Activated T-cell treated with anti-CD3 and anti-CD28 coated beads, Interleukin-2, amount 50 U/mL, for 4 hours (primary cell): Measurements from ENCODE around the gene TFDP1. TPM values are rescaled to one million over a fixed set of nuclear protein-coding genes. Genes with fewer than 3 reads are reported as not detected.

ENCODE experiments used
- ATAC-seq, 2 donors: fragments of 200-7000 bp; cut with Tn5 transposase; one replicate each; pipeline ENCODE4 v1.10.0; 2021
- DNase-seq: peaks from one replicate; pipeline ENCODE4 v3.0.0-alpha.2; 2020
- H3K27me3 Mint-ChIP-seq: one replicate; pipeline ENCODE4 v1.8.0; 2021; ENCODE audit warnings: low read depth, mixed read lengths
- H3K36me3 Mint-ChIP-seq: one replicate; pipeline ENCODE4 v1.8.0; 2022; ENCODE audit warnings: mixed read lengths; ENCODE audit not compliant: insufficient read depth
- H3K4me1 Mint-ChIP-seq: one replicate; pipeline ENCODE4 v1.8.0; 2021; ENCODE audit warnings: low read depth, mixed read lengths
- H3K4me3 Mint-ChIP-seq: one replicate; pipeline ENCODE4 v1.8.0; 2021; ENCODE audit warnings: mild to moderate bottlenecking, moderate library complexity, mixed read lengths
- H3K9me3 Mint-ChIP-seq: one replicate; pipeline ENCODE4 v1.8.0; 2021; ENCODE audit warnings: mixed read lengths
- total RNA-seq, 3 donors: library from RNA; stranded (reverse); gene quantifications; one replicate each; pipeline ENCODE4 v1.2.1, GENCODE V29; 2021

Gene TFDP1, protein sequence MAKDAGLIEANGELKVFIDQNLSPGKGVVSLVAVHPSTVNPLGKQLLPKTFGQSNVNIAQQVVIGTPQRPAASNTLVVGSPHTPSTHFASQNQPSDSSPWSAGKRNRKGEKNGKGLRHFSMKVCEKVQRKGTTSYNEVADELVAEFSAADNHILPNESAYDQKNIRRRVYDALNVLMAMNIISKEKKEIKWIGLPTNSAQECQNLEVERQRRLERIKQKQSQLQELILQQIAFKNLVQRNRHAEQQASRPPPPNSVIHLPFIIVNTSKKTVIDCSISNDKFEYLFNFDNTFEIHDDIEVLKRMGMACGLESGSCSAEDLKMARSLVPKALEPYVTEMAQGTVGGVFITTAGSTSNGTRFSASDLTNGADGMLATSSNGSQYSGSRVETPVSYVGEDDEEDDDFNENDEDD
- 100 to 1,000 TPM; 147 to 200 (median 172) TPM for total RNA-seq

DNA sequence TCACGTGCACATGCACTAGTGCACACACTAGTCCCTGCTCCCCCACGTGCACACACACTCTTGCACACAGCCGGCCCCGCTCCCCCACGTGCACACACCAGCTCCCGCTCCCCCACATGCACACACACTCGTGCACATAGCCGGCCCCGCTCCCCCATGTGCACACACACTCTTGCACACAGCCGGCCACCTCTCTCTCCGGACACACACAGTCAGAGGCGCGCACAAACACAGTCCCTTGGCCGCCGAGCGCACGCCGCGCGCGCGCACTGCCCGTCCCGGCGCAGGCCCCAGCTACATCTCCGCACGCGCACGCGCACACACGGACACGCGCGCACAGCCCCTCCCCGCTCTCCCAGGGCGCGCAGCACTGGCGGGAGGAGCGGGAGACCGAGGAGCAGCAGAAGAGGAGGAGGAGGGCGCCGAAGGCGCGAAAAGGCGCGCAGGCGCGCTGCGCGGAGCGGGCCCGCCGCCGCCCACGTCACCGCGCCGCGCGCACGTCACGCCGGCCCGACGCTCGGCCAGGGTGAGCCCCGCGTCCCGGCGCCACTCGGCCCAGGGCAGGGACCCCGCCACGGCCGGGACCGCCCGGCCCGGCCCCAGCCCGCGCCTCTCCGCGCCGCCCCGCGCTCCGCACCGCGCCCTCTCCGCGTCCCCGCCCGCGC lies at the start of gene TFDP1:
TSS of gene TFDP1 (plus strand) at position 549 of the 665 bp plus-strand sequence. CDS start 1,085 bp downstream, outside the sequence.
- Mint-ChIP-seq H3K9me3 (no peaks in the 10 kb centered on the region), H3K4me3 (peak within 1 kb of the TSS; percentile 87), H3K36me3 (peaks cover 16% of the 10 kb centered on the region), H3K4me1 (peaks cover 33% of the 10 kb centered on the region), H3K27me3 (no peaks in the 10 kb centered on the region)
- ATAC-seq: peak; percentile 86 to 90
- peak; percentile 38 for DNase-seq

DNA sequence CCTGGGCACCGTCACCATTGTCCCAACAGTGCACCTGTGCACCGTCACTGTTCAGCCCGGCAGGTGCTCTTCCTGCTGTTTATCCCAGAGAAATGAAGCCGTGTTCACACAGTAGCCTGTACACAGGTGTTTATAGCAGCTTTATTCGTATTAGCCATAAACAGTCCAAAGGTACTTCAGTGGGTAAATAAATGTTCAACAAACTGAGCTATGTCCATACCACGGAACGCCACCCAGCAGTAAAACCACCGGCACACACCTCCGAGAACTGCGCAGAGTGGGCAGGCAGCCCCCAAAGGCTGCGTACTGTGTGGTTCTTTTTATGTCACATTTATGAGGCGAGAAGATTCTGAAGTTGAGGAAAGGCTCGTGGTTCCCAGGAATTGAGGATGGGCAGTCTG lies 49.2 kb upstream of the TFDP1 start:
- ATAC-seq (no peak), DNase-seq (no peak)
- Mint-ChIP-seq H3K27me3 (no peaks in the 10 kb centered on the region), H3K4me1 (no peaks in the 10 kb centered on the region), H3K4me3 (no peak overlapping the region), H3K9me3 (no peaks in the 10 kb centered on the region), H3K36me3 (peaks cover 18% of the 10 kb centered on the region)

DNA sequence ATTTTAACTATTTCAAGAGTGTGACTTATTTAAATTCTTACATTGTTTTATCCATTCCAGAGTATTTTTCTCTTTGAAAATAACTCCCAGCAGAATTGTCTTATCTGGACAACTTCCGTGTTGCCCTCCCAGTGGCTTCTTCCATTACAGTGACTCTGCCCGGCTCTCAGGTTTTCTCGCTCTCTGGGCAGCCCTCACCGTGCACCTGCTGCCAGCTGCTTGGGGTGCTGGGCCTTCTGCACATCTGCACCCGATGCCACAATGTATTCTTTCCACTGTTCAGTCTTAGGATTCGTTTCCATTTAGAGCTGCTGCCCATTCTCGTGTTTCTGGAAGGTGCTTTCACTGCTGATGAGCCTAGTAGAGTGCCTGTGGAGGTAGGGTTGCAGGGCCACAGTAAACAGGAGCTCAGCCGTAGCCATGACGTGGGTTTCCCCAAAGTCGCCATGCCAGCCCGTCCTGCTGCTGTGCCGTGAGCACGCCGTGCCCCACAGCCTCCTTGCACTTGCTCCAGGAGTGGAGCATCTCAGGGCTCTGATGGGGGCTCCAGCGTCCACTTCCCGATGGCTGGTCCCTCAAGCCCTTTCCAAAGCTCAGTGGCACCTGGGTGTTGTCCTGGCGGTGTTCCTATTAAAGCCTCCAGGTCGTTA lies 48.0 kb upstream of the TFDP1 start:
- DNase-seq (no peak), ATAC-seq (no peak)
- Mint-ChIP-seq H3K4me3 (no peak overlapping the region), H3K36me3 (peaks cover 23% of the 10 kb centered on the region), H3K9me3 (peaks cover 4% of the 10 kb centered on the region), H3K4me1 (no peaks in the 10 kb centered on the region), H3K27me3 (no peaks in the 10 kb centered on the region)

DNA sequence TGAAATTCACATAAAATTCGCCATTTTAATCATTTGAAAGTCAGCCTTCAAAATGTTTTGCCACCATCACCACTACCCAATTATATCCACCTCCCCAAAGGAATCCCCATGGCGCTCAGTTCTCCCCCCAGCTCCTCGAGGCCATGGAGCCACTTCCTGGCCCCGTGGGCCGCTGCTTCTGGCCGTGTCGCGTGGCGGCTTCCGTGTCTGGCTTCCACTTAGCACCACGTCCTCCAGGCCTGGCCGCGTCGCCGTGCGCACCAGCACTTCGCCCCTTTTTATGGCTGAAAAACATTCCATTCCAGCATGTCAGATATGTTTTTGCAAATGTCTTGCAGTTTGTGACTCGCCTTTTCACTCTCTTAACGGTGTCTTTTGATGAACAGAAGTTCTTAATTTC lies 47.3 kb upstream of the TFDP1 start:
- Mint-ChIP-seq H3K4me3 (no peak overlapping the region), H3K9me3 (peaks cover 4% of the 10 kb centered on the region), H3K27me3 (no peaks in the 10 kb centered on the region), H3K4me1 (no peaks in the 10 kb centered on the region), H3K36me3 (peaks cover 21% of the 10 kb centered on the region)
- ATAC-seq (no peak), DNase-seq (no peak)

DNA sequence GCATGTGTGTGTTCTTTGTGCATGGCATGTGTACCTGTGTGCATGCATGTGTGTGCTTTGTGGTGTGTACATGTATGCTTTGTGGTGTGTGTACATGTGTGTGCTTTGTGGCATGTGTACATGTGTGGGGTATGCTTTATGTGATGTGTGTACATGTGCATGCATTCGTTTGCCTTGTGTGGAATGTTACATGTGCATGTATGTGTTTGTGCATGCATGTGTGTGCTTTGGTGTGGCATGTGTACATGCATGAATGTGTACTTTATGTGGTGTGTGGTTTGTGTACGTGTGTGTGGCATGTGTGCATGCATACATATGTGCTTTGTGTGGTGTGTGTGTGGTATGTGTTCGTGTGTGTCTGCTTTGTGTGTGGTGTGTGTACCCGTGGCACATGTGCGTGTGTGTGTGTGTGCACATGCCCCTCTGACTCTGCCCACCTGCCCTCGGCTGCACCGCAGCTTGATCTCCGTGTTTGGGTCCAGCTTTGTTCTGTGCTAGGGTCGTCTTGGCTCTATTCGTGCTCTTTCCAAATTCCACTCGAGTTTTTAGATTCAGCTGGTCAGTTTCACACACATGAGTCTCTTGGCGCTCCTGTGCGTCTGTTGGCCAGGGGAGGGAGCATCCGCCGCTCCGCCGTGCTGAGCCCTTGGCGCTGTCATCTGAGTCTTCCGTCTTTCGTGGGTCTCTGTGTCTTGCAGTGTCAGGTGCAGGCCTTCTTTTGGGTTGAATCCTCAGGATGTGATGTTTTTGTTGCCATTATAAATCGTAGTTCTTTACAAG lies 46.5 kb upstream of the TFDP1 start:
- peaks cover 21% of the 10 kb centered on the region for H3K36me3 Mint-ChIP-seq
- H3K27me3 Mint-ChIP-seq: no peaks in the 10 kb centered on the region
- ATAC-seq (no peak), DNase-seq (no peak)
- no peak overlapping the region for H3K4me3 Mint-ChIP-seq
- peaks cover 4% of the 10 kb centered on the region for H3K9me3 Mint-ChIP-seq
- no peaks in the 10 kb centered on the region for H3K4me1 Mint-ChIP-seq

DNA sequence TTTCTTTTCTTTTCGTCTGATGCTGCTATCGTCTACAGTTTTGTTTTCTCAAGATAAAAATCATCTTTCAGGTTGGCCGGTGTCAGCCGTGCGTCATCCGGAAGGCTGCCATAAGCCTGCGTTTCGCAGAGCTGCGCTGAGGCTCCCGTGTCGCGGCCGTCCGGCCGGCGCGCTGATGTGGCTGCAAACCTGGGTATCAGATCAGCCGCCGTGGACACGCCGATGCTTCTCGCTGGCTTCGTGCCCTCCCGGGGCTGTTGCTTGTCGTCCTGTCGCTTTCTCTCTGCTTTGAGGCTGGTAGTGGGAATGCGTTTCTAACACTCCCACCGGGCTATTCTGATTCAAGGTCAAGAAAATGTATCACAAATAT lies 45.9 kb upstream of the TFDP1 start:
- Mint-ChIP-seq H3K4me3 (no peak overlapping the region), H3K36me3 (peaks cover 21% of the 10 kb centered on the region), H3K4me1 (peaks cover 3% of the 10 kb centered on the region), H3K9me3 (peaks cover 4% of the 10 kb centered on the region), H3K27me3 (no peaks in the 10 kb centered on the region)
- no peak for ATAC-seq
- DNase-seq: no peak

DNA sequence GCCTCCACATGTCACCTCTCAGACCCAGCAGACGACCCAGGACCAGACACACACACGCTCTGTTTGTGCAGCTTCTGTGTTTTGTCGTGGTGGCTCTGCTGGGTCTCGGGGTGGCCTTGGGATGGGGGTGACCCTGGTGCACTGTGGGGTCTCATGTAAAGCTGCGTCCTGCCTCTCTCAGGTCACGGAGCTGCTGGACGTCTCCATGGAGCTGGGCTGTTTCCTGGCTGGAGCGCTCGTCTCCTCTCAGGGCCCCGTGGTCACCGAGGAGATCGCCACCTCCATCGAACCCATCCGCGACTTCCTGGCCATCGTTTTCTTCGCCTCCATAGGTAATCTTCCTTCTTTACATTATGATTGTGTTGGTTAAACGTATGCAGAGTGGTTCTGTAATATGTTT lies 45.4 kb upstream of the TFDP1 start:
- H3K9me3 Mint-ChIP-seq: peaks cover 4% of the 10 kb centered on the region
- ATAC-seq: no peak
- H3K4me3 Mint-ChIP-seq: no peak overlapping the region
- peaks cover 5% of the 10 kb centered on the region for H3K4me1 Mint-ChIP-seq
- peaks cover 21% of the 10 kb centered on the region for H3K36me3 Mint-ChIP-seq
- DNase-seq: no peak
- no peaks in the 10 kb centered on the region for H3K27me3 Mint-ChIP-seq

DNA sequence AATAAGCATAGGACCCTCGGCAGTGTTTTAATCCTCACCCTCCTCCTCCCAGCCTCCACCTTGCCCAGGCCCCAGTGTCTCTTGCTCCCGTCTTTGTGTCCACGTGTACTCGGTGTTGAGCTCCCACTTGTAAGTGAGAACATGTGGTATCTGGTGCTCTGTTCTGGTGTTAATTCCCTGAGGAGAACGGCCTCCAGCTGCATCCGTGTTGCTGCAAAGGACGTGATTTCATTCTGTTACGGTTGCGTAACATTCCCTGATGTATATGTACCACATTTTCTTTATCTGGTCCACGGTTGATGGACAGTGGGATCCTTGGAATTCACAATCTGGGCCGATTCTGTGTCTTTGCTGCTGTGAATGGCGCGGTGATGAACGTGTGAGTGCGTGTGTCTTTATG lies 44.7 kb upstream of the TFDP1 start:
- ATAC-seq (no peak), DNase-seq (no peak)
- no peak overlapping the region for H3K4me3 Mint-ChIP-seq
- peaks cover 5% of the 10 kb centered on the region for H3K4me1 Mint-ChIP-seq
- H3K9me3 Mint-ChIP-seq: peaks cover 4% of the 10 kb centered on the region
- H3K27me3 Mint-ChIP-seq: no peaks in the 10 kb centered on the region
- peaks cover 21% of the 10 kb centered on the region for H3K36me3 Mint-ChIP-seq

DNA sequence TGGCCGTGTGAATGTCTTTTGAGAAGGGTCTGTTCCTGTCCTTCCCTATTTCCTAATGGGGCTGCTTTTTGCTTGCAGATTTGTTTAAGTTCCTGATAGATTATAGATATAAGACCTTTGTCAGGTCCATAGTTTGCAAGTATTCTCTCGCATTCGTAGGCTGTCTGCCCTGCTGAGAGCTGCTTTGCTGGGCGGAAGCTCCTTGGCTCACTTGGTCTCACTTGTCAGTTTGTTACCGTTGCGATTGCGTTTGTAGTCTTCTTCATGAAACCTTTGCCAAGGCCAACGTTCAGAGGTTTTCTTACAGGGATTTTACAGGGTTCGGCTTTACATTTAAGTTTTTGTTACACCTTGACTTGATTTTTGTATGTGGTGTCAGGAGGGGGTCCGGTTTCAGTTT lies 44.0 kb upstream of the TFDP1 start:
- peaks cover 4% of the 10 kb centered on the region for H3K9me3 Mint-ChIP-seq
- peaks cover 21% of the 10 kb centered on the region for H3K36me3 Mint-ChIP-seq
- ATAC-seq (no peak), DNase-seq (no peak)
- no peaks in the 10 kb centered on the region for H3K27me3 Mint-ChIP-seq
- H3K4me3 Mint-ChIP-seq: no peak overlapping the region
- H3K4me1 Mint-ChIP-seq: peaks cover 5% of the 10 kb centered on the region

DNA sequence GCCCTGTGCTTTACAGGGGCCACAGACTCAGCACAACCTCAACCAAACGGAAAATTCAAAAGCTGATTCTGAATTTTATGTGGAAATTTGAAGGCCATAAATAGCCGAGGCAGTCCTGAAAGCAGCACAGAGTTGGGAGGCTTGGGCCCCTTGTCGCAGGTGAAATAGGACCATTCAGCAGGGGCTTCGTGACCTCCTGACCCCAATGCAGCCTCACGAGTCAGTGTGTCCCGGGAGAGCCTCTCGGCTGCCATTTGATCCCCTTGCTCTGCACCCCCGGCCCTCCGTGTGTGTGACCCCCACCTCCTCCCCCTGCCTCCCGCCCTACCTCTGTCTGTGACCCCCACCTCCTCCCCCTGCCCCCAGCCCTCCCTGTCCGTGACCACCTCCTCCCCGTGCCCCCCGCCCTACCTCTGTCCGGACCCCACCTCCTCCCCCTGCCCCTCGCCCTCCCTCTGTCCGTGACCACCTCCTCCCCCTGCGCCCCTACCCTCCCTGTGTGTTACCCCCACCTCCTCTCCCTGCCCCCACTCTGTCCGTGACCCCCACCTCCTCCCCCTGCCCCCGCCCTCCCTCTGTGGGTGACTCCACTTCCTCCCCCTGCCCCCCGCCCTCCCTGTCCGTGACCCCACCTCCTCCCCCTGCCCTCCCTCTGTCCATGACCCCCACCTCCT lies 41.7 kb upstream of the TFDP1 start:
- Mint-ChIP-seq H3K4me1 (peaks cover 5% of the 10 kb centered on the region), H3K27me3 (no peaks in the 10 kb centered on the region), H3K36me3 (peaks cover 21% of the 10 kb centered on the region), H3K4me3 (no peak overlapping the region), H3K9me3 (peaks cover 4% of the 10 kb centered on the region)
- ATAC-seq (no peak), DNase-seq (no peak)

DNA sequence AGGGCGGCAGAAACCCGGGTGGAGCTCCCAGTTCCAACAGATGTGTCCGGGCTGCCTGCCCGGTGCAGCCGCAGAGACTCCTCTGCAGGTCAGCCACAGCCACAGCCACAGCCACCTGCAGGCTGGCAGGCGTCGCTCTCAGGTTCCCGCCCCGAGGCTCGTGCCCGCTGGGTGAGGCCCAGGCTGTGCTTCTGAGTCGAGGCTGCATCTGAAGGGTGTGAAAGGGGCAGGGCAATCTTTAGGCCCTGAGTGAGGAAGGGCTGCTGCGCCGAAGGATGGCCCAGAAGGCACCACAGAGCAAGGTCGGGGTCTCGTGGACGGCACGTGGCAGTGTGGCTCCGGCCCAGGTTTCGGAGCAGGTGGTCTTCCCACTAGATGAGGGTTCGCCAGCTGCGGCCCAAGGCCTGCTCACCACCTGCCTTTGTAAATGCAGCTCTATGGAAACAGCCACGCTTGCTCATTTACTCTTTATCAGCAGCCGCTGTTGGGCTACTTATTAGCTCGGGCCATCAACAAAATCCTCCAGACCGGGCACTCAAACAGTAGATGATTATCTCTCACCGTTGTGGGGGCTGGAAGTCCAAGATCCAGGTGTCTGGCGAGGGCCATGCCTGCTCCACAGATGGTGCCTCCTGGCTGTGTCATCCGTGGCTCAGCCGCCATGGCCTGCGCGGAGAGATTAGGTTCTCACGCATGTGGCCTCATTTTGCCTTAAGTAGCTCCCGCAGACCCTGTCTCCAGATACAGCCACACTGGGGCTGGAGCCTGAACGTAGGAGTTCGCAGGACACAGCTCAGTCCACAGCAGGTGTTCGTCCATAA lies 40.3 kb upstream of the TFDP1 start:
- DNase-seq: no peak
- no peak overlapping the region for H3K4me3 Mint-ChIP-seq
- H3K4me1 Mint-ChIP-seq: peaks cover 5% of the 10 kb centered on the region
- H3K27me3 Mint-ChIP-seq: no peaks in the 10 kb centered on the region
- ATAC-seq: no peak
- peaks cover 4% of the 10 kb centered on the region for H3K9me3 Mint-ChIP-seq
- H3K36me3 Mint-ChIP-seq: peaks cover 19% of the 10 kb centered on the region

DNA sequence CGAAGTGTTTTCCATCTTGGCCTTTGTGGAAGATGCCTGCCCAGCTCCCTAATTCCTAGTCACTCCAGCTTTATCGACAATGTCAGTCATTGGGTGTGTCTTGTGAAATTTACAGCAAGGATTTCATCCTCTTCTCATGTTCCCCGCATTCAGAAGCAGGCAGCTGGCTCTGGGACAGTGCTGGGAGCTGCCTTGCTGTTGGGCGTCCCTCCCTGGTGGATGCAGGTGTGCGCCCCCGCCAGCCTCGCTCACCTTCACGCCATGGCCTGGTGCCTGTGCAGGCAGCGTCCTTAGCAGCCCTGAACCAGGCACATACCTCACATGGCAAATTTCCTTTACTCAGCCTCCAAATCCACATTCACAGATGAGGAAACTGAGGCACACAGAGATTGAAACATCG lies 39.7 kb upstream of the TFDP1 start:
- ATAC-seq: no peak
- Mint-ChIP-seq H3K4me1 (peaks cover 5% of the 10 kb centered on the region), H3K9me3 (peaks cover 4% of the 10 kb centered on the region), H3K36me3 (peaks cover 17% of the 10 kb centered on the region), H3K27me3 (no peaks in the 10 kb centered on the region), H3K4me3 (no peak overlapping the region)
- DNase-seq: no peak

DNA sequence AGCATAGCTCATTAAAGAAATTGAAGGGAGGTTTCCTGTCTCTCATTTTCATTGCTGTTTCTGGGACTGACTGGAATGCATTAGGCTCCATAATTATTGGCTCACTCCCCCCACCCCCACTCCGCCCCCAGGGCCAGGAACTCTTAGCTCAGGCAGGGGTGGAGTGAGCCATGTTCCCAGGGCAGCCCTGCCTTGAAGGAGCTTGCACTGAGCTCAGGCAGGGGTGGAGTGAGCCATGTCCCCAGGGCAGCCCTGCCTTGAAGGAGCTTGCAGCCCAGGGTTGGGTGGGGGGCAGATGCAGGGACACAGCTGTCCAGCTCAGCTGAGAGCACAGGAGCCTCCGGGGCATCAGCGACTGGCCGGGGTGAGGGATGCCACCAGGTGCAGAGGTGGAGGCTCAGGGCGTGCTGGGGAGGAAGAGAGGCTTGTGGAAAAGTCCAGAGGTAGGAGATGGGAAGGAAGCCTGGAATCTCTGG lies 39.1 kb upstream of the TFDP1 start:
- DNase-seq (no peak), ATAC-seq (no peak)
- Mint-ChIP-seq H3K4me1 (peaks cover 5% of the 10 kb centered on the region), H3K36me3 (peaks cover 11% of the 10 kb centered on the region), H3K9me3 (peaks cover 4% of the 10 kb centered on the region), H3K27me3 (no peaks in the 10 kb centered on the region), H3K4me3 (no peak overlapping the region)
